ENCODE results near the gene CSNK1G3.
"Not testable (repeated sequence)": the region's sequence is repeated elsewhere in the genome, so short reads cannot be mapped to it uniquely, and the experiment has no call there.

The CSNK1G3 gene

DNA sequence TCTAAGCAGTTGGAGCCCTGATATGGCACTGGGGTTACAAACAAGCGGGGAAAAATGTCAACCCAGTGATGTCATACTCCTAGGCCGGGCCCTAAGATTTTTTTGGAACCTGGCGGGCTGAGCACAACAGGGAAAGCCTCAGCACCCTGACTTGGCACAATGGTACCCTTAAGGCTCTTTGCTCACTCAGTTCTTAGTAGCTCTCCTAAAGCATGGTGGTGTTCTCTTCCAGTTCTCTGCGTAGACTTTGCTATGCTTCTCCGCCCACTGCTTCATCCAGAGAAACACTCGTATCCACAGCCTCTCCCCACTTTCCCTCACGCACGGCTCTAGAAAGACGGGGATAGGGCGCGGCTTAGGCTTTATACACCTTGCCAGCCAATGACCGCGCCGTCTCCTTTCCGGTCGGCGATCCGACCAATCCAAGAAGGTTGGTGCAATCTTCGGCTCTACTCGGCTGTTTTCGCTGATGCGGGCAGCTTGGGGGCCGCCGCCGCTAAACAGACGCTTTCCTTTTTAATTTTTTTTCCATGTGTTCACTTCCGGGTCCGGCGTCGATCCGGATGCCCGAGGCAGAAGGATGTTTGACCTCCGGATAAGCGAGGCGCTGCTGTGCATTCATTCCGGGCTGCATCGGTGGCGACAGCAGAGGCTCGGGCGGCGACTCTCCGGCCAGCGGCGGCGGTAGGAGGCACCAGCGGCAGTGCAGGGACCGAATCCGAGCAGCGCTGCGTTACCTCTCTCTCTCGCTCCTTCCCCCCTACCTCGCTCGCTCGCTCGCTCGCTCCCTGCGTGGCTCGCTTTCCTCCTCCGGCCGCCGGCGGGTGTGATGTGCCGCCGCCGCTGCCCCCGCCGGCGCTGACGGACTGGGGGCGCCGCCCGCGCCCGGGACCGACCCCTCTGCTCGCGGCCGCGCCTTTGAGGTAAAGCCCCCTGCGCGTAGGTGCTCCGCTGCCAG lies at the start of gene CSNK1G3:
Gene CSNK1G3, plus strand, starts transcription at position 530 of the 958 bp plus-strand sequence. CDS start 33,487 bp downstream, outside the sequence.
- DNase-seq: peak; percentile 88 to 99 (median 96)
- intact Hi-C loops (cut with DNase I): loop anchor here (2.0 kb wide), 1 partner anchor 89 kb away; the partner anchor contains the start of gene CEP120

DNA sequence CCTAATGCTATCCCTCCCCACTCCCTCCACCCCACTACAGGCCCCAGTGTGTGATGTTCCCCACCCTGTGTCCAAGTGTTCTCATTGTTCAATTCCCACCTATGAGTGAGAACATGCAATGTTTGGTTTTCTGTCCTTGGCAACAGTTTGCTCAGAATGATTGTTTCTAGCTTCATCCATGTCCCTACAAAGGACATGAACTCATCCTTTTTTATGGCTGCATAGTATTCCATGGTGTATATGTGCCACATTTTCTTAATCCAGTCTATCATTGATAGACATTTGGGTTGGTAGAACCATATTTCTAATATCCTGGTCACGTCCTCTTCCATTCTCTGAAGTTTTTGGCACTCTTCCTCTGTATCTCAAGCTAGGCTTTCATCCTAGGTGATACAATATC lies 45.1 kb upstream of the CSNK1G3 start:
- intact Hi-C loops (cut with DNase I); DNase-seq: not testable (repeated sequence)

DNA sequence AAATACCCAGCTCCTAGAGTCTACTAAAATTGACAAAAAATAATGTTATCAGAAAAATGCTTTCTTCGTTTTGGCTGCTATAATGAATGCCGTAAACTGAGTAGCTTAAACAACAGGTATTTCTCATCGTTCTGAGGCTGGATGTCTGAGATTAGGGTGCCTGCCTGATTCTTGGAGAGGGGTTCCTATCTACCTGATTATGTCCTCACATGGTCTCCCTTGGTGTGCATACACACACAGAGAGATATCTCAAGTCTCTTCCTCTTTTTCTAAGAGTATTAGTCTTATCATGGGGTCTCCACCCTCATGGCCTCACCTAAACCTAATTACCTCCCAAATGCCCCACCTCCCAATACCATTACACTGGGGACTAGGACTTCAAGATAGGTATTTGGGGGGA lies 40.6 kb upstream of the CSNK1G3 start:
- no peak for DNase-seq
- intact Hi-C loops (cut with DNase I): no loop called here

DNA sequence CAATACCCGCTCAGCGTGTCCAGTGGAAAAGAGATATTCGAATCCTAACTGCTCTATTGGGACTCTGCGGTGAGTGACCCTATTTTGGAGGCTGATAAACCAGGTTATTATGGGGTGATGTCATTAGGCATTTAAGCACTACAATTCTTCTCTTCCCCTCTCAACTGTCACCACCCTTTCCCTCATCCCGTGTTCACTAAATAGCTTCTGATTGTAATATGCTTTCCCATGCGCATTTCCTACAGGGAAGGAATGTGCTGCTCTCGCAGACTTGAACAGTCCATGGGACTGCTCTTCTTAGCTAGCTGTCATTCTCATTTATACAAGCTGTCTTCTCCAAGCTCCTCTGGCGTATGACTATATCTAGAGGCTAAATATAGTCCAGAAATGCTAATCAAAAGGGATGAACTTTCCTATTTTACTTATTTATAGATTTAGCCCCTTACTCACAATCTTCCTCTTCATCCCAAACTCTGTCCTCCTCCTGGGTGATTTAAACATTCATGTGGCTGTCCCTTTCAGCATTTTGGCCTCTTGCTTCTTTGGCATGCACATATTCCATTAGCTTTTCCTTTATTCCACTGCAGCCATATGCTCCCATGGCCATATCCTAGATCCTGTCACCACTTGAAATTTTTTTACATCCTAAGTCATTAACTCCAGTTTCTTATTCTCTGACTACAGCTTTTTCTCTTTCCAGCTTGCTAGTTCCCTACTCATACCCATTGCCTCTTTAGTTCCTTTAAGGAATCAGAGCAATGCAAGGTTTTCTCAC lies 39.6 kb upstream of the CSNK1G3 start:
- intact Hi-C loops (cut with DNase I): no loop called here
- no peak for DNase-seq

DNA sequence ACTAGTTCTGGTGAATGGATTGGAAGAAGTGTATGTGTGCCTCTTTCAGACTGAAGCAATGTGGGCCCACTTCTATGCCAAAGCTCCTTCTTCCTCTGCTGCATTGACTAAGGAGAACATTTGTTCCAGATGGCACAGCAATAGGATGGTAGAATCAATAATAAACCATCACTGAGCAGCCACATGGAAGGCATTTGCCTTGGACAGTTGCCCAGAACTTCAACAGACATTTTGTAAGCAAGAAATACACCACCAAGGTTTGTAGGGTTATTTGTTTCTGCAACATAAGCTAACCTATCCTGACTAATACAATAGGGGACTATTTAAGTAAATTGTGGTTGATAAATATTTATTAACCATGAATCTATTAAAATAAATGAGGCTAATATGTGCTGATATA lies 37.7 kb upstream of the CSNK1G3 start:
- DNase-seq: no peak
- intact Hi-C loops (cut with DNase I): no loop called here

DNA sequence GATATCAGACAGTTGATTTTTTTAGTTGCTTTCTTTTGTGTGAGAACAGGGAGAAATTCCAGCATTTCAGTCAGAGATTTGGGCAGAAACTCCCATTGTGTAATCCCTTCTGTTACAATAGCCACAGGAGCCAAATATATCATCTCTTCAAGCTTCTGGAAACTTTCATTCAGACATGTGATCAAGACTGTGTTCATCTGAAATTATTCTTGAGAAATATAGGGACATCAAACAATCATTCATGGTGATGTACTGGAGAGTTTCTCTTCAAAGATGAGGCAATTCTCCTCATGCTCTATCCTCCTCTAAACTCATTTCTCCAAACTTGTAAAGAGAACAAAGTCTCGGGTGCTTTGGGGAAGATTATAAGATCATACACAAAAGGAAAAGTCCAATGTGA lies 35.2 kb upstream of the CSNK1G3 start:
- no peak for DNase-seq
- intact Hi-C loops (cut with DNase I): no loop called here

DNA sequence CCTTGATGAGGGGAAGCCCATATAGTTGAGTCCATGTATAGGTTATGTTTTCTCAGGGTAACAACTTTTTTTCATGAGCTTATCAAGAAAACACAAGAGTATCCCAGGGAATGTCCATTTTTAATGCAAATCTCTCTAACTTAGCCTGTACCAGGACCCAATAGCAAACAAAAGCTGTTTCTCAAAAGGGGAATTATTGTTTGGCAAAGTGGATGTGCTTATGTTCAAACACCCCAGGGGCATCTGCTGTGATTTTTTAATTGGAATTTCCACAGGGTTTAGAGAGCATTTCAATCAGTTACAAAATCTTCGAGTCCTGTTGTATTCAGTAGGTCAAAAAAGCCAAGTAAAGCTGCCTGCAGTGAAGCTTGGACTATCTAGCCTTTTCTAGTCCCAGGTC lies 33.4 kb upstream of the CSNK1G3 start:
- no peak for DNase-seq
- intact Hi-C loops (cut with DNase I): no loop called here

DNA sequence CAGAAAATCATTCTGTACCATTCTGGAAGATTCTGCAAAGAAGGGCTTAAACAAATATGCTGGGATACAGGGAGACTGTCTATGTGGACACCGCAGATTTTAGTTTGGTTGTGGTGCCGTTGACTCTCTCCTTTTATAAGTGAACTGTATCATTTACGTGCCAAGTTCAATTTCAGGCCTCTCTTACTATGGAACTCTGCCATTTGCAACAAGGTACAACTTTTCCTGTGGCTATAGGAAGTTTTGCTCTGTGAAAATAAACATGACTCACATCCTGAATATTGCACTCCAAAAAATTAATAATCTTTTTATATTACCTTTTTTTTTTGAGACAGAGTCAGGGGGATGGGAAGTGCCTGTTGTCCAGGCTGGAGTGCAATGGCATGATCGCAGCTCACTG lies 29.7 kb upstream of the CSNK1G3 start:
- DNase-seq: no peak
- intact Hi-C loops (cut with DNase I): no loop called here

DNA sequence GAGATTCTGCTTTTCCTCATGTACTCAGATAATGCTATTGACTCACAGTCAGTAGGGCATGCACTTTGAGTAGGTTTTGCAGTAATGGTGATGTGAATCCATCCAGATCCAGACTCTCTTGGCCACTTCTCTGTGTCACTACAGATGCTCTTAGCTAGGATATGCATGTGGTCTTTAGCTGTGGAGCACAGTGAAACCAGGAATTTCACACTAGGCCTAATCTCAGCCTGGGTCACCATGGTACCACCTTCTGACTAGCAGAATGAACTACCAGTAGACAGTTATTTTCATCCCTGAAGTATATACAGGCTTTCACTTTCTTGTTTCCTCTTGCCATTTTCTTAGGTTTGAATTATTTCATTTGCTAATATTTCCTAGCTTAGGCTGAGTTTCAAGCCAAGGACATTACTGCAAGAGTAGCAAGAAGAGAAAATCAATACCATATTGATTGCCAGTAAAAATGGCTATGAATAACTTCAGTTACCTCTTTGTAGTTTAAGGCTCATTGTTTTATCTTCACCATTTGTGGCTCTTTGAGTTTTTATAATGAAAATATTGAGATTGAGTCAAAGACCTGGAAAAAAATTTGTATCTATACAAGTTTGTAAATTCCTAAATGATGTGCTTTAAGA lies 28.4 kb upstream of the CSNK1G3 start:
- intact Hi-C loops (cut with DNase I): no loop called here

DNA sequence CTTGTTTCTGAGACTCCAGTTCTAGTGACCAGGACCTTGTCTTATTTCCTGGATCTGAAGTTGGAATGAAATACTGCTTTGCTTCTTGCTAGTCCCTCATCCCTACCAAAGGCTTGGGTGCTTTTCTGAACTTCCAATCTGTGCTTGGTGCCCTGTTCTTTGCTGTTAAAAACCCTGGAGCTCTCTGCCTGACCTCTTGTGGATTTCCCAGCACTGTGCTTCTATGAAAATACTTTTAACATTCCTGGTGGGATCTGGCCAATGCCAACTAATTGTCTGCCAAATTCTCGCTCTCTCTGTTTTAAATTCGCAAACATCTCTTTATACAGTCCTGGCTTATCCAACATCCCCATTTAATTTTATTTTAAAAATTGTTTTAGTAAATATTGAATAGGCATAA lies 26.7 kb upstream of the CSNK1G3 start:
- no peak for DNase-seq
- intact Hi-C loops (cut with DNase I): no loop called here

More for the DNA sequence above, 28.4 kb upstream of the CSNK1G3 start:
- DNase-seq: no peak

DNA sequence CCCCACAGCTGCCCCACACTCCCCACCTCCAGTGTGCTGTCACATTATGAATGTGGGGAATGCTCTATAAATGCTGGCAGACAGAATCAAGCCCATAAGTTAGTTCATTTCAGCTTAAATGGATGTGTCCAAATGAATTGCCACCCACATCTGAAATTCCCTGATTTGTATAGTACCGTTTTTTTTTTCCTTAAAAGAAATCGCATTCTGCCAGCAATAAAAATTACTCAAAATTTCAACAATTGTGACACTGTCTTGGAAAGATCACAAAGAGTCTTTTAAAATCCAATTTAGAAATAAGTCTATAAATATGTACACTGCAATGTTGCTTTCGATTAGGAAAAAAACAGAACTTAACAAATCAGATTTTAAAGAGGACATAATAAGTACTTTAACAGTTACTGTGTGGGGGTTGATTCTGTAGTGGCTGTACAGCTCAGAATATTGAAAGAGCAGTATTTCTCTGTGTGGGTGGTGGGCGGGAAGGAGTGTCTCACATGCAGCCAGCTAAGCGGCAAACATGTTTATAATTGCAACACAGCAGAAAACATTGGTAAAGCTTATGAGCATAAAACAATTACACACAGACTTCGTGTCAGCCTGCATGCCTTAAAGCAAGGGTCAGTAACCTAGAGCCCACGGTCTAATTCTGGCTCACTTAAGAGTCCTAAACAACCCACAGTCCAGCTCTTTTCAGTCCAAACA lies 24.9 kb upstream of the CSNK1G3 start:
- intact Hi-C loops (cut with DNase I): no loop called here
- DNase-seq: no peak

DNA sequence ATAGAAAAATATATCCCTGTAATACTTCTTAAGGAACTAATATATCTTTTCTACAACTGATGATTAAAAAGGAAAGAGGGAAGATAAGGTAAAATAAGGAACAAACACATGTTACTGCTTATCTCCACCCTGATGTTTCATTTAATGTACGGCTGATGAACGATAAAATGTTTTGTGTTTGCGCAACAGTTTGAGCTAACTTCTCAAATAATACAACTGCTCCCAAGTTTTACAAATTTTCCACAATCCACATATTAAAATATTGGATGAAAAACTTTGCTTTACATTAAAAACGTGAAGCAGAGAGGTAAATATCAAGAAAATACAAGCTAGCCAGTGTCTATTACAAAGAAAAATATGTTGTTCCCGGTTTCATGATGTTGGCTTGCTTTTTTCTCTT lies 21.0 kb upstream of the CSNK1G3 start:
- intact Hi-C loops (cut with DNase I): no loop called here
- DNase-seq: no peak

DNA sequence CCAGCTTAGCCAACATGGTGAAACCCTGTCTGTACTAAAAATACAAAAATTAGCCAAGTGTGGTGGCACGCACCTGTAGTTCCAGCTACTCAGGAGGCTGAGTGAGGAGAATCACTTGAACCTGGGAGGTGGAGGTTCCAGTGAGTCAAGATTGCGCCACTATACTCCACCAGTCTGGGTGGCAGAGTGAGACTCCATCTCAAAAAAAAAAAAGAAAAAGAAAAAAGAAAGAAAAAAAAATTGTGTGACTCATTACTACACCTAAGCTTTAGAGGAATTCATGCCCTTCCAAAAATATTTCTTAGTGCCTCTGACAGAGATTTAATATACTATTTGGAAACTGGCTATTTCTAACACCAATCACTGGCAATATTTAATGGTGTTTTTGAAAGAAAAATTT lies 16.8 kb upstream of the CSNK1G3 start:
- intact Hi-C loops (cut with DNase I); DNase-seq: not testable (repeated sequence)

DNA sequence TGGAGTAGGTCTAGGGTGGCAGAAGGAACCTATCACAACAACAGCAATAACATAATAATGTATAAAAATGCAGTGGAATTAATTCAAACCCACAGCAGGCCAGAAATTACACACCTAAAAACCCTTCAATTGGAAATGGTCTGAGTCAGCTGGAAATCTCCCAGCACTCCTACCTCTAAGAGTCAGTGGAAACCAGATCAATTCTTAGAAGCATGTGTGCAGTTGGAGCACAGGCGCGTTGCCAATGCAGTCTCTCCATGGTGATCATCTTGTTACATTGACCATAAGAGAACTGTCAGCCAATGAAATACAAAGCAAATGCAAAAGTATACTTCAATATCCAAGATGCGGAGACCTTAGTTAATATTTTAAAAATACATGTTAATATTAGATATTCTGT lies 15.1 kb upstream of the CSNK1G3 start:
- no peak for DNase-seq

DNA sequence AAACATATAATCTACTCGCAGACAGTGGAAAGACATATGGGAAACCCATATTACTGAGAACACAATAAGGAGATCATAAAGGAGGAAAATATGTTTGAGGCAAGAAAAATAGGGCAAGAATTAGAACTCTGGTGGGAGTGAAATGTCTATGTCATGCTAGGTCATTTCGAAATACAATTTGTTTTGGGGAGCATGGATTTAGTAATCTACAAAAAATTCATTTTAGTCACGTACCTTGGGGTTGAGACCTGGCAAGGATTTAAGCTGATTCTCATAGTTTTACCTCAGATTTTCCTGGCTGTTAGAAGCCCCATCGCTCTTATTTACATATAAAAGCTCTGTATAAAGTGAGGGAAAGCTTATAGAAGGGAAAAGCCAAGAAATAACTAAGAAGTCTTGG lies 11.5 kb upstream of the CSNK1G3 start:
- intact Hi-C loops (cut with DNase I): no loop called here
- no peak for DNase-seq

More for the DNA sequence above, 15.1 kb upstream of the CSNK1G3 start:
- intact Hi-C loops (cut with DNase I): no loop called here

DNA sequence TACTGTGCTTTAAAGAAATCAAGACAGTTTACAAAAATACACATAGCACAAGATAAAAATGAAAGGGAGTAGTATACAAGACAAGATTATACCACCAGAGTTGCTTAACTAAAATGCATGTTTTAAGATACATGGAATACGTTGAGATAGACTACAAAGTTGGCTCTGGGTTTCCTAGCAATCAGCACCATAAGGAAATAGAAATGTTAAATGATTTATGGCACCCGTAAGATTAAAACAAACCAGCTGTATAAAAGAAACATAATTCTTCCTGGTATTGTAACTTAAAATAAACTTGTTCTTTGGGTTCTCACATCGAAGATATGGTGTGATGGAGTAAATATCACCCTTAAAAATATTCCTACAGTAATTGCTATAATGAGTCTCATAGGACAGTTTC lies 9.9 kb upstream of the CSNK1G3 start:
- DNase-seq: no peak
- intact Hi-C loops (cut with DNase I): no loop called here

DNA sequence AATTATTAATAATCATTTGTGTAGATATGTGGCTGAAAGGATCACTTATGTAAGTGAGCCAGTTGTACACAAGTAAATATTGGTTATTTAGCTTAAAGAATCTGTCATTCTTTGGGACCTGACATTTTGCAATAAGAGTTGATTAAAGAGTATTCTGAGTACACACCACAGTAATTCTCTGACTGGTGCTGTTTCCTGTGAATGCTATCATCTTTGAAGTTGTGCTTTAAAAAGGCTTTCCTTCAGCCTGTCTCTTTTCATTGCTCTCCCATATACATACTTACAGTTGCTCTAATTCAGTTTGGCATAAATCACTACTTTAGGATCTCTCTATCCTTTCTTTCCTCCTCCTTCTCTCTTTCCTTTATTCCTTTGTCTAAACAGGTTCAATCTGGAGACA lies 8.7 kb upstream of the CSNK1G3 start:
- no peak for DNase-seq
- intact Hi-C loops (cut with DNase I): no loop called here

DNA sequence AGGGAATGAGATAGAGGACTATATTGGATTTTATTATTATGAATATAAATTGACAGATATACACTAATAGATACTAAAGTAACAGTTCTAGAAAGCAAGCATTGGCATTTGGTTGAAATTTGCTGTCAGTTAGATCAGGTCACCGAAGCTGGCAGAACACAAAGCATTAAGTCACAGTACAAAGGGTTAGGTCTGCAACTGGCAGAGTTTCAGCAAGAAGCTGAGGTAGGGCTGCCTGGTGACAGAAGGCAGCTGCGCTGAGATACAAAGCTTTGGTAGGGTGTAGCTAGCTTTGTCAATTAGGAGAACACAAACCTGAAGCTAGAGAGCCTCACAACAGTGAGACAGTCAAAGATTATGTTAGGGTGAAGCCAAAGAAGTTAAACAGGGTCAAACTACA lies 6.3 kb upstream of the CSNK1G3 start:
- intact Hi-C loops (cut with DNase I): no loop called here
- DNase-seq: no peak

DNA sequence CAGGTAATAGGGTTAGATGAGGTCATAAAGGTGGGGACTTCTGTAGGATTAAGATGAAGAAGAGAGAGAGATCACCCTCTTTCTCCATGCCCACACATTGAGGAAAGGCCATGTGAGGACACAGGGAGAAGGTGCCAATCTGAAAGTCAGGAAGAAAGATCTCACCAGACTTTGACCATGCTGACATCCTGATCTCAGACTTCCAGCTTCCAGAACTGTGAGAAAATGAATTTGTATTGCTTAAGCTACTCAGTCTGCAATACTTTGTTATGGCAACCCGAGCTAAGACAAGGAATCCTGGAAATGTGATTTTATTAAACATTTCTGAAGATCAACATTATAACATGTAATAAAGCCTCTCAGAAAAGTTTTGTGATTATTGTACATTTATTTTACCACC lies 3.5 kb upstream of the CSNK1G3 start:
- intact Hi-C loops (cut with DNase I): no loop called here
- no peak for DNase-seq

DNA sequence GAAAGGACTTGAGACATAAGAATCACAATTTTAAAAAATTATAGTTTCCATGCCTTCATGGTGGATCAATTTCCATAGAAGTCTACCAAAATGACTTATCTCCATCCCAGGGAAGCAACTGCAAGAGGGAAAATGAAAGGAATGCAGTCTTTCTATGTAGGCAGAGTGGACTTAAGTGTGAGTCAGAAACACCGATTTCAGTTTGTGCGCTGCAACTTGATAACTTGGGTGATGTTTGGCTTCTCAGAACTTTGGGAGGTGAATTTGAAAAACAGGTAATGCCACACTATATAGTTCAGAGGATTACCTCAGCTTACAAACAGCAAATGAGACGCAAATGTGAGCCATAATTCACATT lies 708 bp upstream of the CSNK1G3 start:
- no peak for DNase-seq
- intact Hi-C loops (cut with DNase I): no loop called here
